GM12873 (cell line): ENCODE data around the gene MINDY4.

Source experiments
- CTCF ChIP-seq: IDR thresholded peaks from 2 replicates; pipeline ENCODE4 v1.5.1; 2012; ENCODE audit warnings: low read depth, mild to moderate bottlenecking, moderate library complexity, low read length, control low read depth; ENCODE audit not compliant: insufficient read depth; ENCODE audit errors: missing control alignments

Gene MINDY4

GRCh38 chr7:30900803-30901362 lies 129.7 kb downstream of the MINDY4 start:
- no peak for TF ChIP-seq CTCF

GRCh38 chr7:30901856-30902255 lies 130.6 kb downstream of the MINDY4 start:
- TF ChIP-seq CTCF = no peak

GRCh38 chr7:30902466-30902865 lies 131.2 kb downstream of the MINDY4 start:
- no peak for TF ChIP-seq CTCF

GRCh38 chr7:30903146-30903545 lies 131.9 kb downstream of the MINDY4 start:
- no peak for TF ChIP-seq CTCF

- no peak for TF ChIP-seq CTCF
These were observed 133.3 kb downstream of the MINDY4 start for GRCh38 chr7:30904561-30904960.

GRCh38 chr7:30905078-30906012 lies 134.1 kb downstream of the MINDY4 start:
- TF ChIP-seq CTCF = no peak

GRCh38 chr7:30906014-30906413 lies 134.8 kb downstream of the MINDY4 start:
- TF ChIP-seq CTCF = no peak
